ENCODE measurements around the gene CHD2.

Gene CHD2

GRCh38 chr15:92951800-92952457 lies 51.8 kb downstream of the CHD2 start:
- H4K20me1 ChIP-seq (ENCODE audit: insufficient read depth, low read length) = no peaks in the 10 kb centered on the region
- peaks cover 100% of the 10 kb centered on the region for H3K36me3 ChIP-seq (ENCODE audit: insufficient read depth, low read length)
- H3K79me2 ChIP-seq (ENCODE audit: insufficient read depth, low read length) = no peaks in the 10 kb centered on the region
- H3K27me3 ChIP-seq (ENCODE audit: insufficient read depth, low read length) = no peaks in the 10 kb centered on the region
- peaks cover 19% of the 10 kb centered on the region for H3K9me3 ChIP-seq (ENCODE audit: low read length)
- H3K27ac ChIP-seq (ENCODE audit: low read depth, low read length, poor library complexity, severe bottlenecking) = no peak overlapping the region
- H3K4me1 ChIP-seq (ENCODE audit: insufficient read depth, low read length, severe bottlenecking) = no peaks in the 10 kb centered on the region
- H3K9me2 ChIP-seq (ENCODE audit: low read depth, low read length) = no peaks in the 10 kb centered on the region
- H3K4me2 ChIP-seq (ENCODE audit: low read length) = no peak overlapping the region
- no peak overlapping the region for H3K9ac ChIP-seq (ENCODE audit: low read length)
- no peak overlapping the region for H2AFZ ChIP-seq (ENCODE audit: low read length)
- TF ChIP-seq CTCF (IDR thresholded peaks at IDR 0.05; ENCODE audit: low read length) = no peak
- no peak for TF ChIP-seq EZH2 (IDR thresholded peaks at IDR 0.05; ENCODE audit: borderline replicate concordance, low read length)
- H3K4me3 ChIP-seq (ENCODE audit: low read depth, low read length, poor library complexity, severe bottlenecking) = no peak overlapping the region
- H3F3A ChIP-seq (ENCODE audit: insufficient read depth, low read length) = no peaks in the 10 kb centered on the region

- H3K27ac ChIP-seq (ENCODE audit: low read depth, low read length, poor library complexity, severe bottlenecking) = no peak overlapping the region
- H4K20me1 ChIP-seq (ENCODE audit: insufficient read depth, low read length) = no peaks in the 10 kb centered on the region
- no peaks in the 10 kb centered on the region for H3K4me1 ChIP-seq (ENCODE audit: insufficient read depth, low read length, severe bottlenecking)
- H2AFZ ChIP-seq (ENCODE audit: low read length) = no peak overlapping the region
- H3K27me3 ChIP-seq (ENCODE audit: insufficient read depth, low read length) = no peaks in the 10 kb centered on the region
- H3F3A ChIP-seq (ENCODE audit: insufficient read depth, low read length) = no peaks in the 10 kb centered on the region
- no peak overlapping the region for H3K9ac ChIP-seq (ENCODE audit: low read length)
- no peaks in the 10 kb centered on the region for H3K9me2 ChIP-seq (ENCODE audit: low read depth, low read length)
- peaks cover 100% of the 10 kb centered on the region for H3K36me3 ChIP-seq (ENCODE audit: insufficient read depth, low read length)
- no peaks in the 10 kb centered on the region for H3K79me2 ChIP-seq (ENCODE audit: insufficient read depth, low read length)
- TF ChIP-seq CTCF (IDR thresholded peaks at IDR 0.05; ENCODE audit: low read length) (no peak), EZH2 (IDR thresholded peaks at IDR 0.05; ENCODE audit: borderline replicate concordance, low read length) (no peak)
- H3K4me3 ChIP-seq (ENCODE audit: low read depth, low read length, poor library complexity, severe bottlenecking) = no peak overlapping the region
- H3K9me3 ChIP-seq (ENCODE audit: low read length) = peaks cover 19% of the 10 kb centered on the region
- no peak overlapping the region for H3K4me2 ChIP-seq (ENCODE audit: low read length)
These were observed 52.3 kb downstream of the CHD2 start for GRCh38 chr15:92952458-92952850.

GRCh38 chr15:92953566-92953965 lies 53.4 kb downstream of the CHD2 start:
- Histone ChIP-seq H3K79me2 (ENCODE audit: insufficient read depth, low read length) (peaks cover 4% of the 10 kb centered on the region; the same call in 1 of the 2 replicates), H3K27ac (ENCODE audit: low read depth, low read length, poor library complexity, severe bottlenecking) (no peak overlapping the region), H3K9me3 (ENCODE audit: low read length) (peaks cover 13% of the 10 kb centered on the region), H3K36me3 (ENCODE audit: insufficient read depth, low read length) (peaks cover 99% of the 10 kb centered on the region), H2AFZ (ENCODE audit: low read length) (no peak overlapping the region), H3K4me1 (ENCODE audit: insufficient read depth, low read length, severe bottlenecking) (no peaks in the 10 kb centered on the region), H3K9ac (ENCODE audit: low read length) (no peak overlapping the region), H3K27me3 (ENCODE audit: insufficient read depth, low read length) (no peaks in the 10 kb centered on the region), H3K4me2 (ENCODE audit: low read length) (no peak overlapping the region), H3K4me3 (ENCODE audit: low read depth, low read length, poor library complexity, severe bottlenecking) (no peak overlapping the region), H4K20me1 (ENCODE audit: insufficient read depth, low read length) (no peaks in the 10 kb centered on the region), H3K9me2 (ENCODE audit: low read depth, low read length) (no peaks in the 10 kb centered on the region), H3F3A (ENCODE audit: insufficient read depth, low read length) (0 out of 2 replicates have a peak, but pooled peaks cover 4% of the 10 kb centered on the region)
- no peak for TF ChIP-seq EZH2 (IDR thresholded peaks at IDR 0.05; ENCODE audit: borderline replicate concordance, low read length)
- no peak for TF ChIP-seq CTCF (IDR thresholded peaks at IDR 0.05; ENCODE audit: low read length)

Measured in OCI-LY1 (cell line).